NK-92 (cell line): Measurements from ENCODE around the gene GNB1.
"Not testable (repeated sequence)": the region's sequence is repeated elsewhere in the genome, so short reads cannot be mapped to it uniquely, and the experiment has no call there.

ENCODE experiments used
- DNase-seq: peaks from one replicate; lab custom pipeline; 2025; ENCODE audit not compliant: unreplicated experiment; lab: John Stamatoyannopoulos, UW

The GNB1 gene

DNA sequence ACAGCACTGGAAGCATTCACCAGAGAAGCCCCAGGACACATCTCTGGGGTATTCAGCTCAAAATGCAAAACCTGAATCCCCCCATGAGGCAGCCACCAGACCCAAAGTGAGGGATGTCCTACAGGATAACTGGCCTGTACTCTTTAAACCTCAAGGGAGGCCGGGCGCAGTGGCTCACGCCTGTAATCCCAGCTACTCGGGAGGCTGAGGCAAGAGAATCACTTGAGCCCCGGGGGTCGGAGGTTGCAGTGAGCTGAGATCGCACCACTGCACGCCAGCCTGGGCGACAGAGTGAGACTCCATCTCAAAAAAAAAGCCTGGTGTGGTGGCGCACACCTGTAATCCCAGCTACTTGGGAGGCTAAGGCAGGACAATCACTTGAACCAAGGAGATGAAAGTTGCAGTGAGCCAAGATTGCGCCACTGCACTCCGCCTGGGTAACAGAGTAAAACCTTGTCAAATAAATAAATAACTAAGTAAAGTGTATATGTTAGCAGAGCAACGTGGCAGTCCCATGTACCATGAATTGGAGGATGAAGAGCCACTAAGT is 29.1 kb downstream of the GNB1 start:
- DNase-seq, result not testable (repeated sequence)

GRCh38 chr1:1861339-1861730 is 29.6 kb downstream of the GNB1 start:
- no peak for DNase-seq

- DNase-seq, result not testable (repeated sequence)
These were observed 30.8 kb downstream of the GNB1 start for GRCh38 chr1:1859970-1860697.

DNA sequence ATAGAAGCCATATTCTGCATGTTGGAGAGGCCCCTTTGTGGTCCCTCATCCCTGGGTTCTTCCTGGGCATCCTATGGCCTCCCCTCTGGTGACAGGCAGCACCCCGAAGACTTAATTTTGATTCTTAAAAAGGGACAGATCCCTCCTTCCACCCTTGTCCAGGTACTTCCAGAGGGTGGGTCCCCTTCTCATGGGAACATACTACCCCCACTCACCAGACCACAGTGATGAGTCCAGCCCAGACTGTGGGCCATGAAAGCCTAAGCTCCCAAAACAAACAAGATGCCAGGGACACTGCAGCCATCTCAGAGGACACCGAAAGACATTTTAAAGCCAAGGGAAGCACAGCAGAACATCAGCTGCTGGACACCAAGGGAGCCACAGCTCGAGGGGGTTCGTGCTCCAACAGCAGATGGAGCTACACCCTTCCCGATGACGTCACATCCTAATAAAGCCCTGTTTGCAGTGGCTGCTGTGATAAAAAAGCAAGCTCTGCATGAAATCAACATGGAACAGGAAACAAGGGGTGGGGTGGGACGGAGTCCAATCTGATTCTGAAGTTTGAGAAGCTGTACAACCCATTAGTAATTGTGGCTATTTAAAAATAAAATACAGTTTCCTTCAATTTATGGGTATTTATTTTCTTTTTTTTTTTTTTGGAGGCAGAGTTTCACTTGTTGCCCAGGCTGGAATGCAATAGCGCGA is 32.4 kb downstream of the GNB1 start:
- DNase-seq, result no peak

- DNase-seq, result no peak
These were observed 33.7 kb downstream of the GNB1 start for GRCh38 chr1:1857096-1857703.

DNA sequence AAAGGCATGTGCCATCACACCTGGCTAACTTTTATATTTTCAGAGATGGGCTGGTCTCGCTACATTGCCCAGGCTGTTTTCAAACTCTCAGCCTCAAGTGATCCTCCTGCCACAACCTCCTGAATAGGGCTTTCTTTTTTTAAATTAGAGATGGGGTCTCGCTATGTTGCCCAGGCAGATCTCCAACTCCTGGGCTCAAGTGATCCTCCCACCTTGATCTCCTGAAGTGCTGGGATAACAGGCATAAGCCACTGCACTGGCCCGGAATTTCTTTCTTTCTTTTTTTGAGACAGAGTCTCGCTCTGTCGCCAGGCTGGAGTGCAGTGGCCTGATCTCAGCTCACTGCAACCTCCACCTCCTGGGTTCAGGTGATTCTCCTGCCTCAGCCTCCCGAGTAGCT is 34.7 kb downstream of the GNB1 start:
- not testable (repeated sequence) for DNase-seq

DNA sequence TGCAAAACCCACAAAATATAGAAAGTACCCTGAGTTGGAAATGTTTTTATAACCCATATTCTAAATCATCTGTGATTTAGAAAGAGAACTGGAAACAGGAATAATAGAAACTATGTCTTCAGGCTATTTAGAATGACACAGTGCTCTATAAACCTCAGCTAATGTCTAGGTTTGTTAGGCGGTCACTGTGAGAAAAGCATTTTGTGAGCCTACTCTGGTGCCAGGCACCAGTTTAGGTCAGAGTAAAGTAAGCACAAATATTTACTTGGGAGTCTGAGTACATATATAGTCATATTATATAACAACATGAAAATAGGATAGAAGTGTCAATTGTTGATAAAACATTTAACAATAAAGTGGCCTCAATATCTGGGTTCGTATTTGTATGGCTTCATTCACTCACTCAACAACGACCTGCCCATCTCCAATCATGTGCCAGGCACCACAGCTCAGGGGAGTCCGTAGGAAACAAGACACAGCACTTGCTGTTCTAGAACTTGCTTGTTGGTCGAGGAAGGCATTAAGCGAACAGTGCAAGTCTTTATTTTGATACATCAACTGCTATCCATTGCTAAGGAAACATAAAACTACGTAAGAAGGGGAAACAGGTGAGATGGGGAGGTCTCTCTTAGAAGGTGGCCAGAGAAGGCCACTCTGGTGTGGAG is 37.2 kb downstream of the GNB1 start:
- DNase-seq, result no peak

DNA sequence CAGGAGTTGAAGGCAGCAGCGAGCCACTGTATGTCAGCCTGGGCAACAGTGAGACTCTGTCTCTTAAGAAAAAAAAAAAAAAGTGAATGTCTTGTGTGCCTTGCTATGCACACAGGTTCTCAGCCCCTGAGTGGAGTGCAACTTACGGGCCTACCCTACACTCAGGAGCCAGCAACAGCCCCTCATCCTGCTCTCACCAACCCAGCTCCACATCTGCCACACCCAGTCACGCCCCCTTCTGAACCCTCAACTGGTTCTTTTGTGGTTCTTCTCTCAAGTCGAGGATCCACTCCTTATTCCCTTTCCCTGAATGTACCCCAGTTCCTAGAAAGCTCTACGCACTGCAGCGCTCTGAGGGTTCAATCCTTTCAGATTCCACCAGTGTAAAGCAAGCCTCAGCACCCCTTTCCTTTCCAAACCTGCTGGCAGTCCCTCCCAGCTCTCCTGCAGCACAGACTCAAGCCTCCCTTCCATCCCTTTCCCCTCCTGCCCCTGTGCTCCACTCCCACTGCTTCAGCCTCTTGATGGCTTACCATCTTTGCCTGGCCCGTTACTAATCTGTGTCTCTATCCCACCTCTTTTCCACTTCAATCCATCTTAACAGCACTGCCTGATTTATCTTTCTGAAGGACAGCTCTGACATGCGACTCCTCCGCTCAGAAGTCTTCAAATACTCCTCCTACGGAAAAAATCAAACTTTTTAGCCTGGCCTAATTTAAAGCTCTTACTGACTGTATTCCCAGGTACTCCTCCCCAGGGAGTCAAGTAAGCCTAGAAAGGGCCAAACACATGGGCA is 38.1 kb downstream of the GNB1 start:
- no peak for DNase-seq

DNA sequence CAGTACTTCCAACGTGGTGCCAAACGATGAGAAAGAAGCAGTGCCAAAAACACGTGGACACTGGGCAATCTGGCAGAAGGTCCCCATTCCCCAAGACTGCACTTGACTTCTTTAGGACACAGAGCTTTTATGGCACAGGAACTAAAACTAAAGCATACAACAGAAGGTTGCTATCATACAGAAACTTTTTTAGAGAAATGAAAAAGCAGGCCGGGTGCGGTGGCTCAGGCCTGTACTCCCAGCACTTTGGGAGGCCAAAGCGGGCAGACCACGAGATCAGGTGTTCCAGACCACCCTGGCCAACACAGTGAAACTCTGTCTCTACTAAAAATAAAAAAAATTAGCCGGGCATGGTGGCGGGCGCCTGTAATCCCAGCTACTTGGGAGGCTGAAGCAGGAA is 43.0 kb downstream of the GNB1 start:
- DNase-seq, result no peak

DNA sequence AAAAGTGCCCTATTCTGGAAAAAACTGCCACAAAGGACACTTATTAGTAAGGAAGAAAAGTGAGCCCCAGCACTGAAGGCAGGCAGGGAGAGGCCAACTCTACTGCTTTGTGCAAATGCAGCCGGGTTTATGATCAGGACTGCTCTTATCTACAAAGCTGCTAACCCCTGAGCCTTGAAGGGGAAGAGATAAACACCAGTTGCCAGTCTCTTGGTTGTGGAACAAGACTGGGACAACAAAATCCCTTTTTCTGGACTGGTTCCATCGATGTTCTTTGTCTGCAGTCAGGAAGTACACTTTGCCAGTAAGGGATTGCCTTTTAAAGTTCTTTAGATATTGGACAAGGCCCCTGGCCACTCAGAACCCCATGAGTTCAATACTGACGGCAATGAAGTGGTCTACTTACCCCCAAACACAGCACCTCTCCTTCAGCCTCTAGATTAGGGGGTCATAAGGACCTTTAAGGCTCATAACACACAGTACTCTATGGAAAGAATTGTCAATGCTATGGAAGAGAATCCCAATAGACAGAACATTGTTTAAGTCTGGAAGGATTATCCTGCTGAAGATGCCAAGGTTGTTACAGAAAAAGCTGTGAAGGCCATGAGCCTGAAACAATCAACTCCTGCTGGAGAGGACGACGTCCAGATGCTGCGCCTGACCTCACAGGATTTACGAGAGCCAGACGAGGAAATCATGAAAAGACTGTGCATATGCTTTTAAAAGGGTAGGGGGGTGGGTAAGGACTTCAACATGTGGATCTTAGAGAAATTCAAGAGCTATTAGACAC is 43.6 kb downstream of the GNB1 start:
- no peak for DNase-seq

DNA sequence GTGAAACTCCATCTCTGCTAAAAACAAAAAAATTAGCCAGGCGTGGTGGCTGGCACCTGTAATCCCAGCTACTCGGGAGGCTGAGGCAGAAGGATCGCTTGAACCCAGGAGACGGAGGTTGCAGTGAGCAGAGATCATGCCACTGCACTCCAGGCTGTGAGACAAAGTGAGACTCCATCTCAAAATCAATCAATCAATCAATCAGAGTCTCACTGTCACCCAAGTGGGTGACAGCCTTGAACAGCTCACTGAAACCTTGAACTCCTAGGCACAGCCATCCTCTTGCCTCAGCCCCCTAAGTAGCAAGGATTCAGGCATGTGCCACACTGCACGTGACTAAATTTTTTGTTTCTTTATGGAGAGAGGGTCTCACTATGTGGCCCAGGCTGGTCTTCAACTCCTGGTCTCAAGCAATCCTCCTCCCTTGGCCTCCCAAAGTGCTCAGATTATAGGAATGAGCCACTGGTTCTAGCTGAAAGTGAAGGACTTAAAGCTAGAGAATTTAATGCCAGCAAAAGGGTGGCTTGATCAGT is 44.4 kb downstream of the GNB1 start:
- DNase-seq, result no peak

DNA sequence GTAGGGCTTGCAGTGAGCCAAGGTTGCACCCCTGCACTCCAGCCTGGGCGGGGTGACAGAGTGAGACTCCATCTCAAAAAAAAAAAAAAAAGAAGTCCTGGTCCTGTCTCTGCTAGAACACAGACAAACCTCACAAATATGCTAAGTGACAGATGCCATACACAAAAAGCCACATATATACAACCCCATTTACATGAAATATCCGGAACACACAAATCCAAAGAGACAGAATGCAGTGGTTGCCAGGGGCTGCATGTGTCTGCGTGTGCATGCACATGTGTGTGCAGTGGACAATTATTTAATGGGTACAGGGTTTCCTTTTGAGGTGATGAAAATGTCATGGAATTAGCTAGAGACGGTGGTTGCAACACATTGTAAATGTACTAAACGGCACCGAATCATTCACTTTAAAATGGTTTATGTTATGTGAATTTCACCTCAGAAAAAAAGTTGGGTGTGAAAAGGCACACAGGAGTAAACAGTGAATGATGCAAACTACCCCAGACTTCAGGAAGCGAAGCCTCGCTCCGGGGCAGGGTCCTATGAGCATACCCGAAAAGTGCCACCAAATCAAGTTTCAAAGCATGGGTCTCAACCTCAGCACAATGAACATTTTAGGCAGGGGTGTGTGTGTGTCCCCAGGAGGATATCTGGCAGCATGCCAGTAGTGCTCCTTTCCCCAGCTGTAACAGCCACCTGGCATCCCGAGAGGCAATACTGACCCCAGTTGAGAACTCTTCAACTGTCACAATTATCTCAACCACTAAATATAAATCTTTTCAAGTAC is 48.3 kb downstream of the GNB1 start:
- no peak for DNase-seq

GRCh38 chr1:1841575-1841995 is 49.3 kb downstream of the GNB1 start:
- no peak for DNase-seq

DNA sequence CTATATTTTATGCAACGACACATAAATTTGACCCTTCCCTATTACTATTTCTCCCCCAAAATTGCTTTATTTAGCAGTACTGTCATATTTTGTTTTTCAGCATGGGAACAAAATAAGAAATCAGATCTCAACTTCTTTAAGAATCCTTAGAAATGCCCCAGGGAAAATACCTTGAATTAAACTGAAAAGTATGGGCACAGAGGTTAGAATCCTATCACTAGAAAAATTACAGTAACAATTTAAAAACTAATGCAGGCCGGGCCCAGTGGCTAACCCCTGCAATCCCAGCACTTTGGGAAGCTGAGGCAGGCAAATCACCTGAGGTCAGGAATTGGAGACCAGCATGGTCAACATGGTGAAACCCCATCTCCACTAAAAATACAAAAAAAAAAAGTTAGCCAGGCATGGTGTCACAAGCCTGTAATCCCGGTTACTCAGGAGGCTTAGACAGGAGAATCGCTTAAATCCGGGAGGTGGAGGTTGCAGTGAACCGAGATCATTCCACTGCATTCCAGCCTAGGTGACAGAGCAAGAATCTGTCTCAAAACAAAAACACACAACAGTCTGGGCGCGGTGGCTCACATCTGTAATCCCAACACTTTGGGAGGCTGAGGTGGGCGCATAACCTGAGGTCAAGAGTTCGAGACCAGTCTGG is 51.4 kb downstream of the GNB1 start:
- no peak for DNase-seq

DNA sequence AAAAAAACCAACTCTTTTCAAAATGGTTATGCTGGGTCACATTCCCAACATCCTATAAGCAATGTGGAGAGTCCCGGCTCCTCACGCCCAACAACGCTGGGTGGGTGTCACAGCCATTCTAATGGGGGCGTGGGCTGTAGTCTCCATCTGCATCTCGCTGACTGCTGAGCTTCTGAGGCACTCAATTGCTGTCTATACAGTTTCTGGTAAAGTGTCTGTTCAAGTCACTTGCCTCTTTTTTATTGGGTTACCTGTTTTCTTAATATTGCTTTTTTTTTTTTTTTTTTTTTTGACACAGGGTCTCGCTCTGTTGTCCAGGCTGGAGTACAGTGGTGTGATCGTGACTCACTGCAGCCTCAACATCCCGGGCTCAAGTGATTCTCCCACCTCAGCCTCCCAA is 54.8 kb downstream of the GNB1 start:
- no peak for DNase-seq

GRCh38 chr1:1835546-1835945 is 55.3 kb downstream of the GNB1 start:
- no peak for DNase-seq

- DNase-seq, result no peak
These were observed 57.0 kb downstream of the GNB1 start for GRCh38 chr1:1833916-1834325.

DNA sequence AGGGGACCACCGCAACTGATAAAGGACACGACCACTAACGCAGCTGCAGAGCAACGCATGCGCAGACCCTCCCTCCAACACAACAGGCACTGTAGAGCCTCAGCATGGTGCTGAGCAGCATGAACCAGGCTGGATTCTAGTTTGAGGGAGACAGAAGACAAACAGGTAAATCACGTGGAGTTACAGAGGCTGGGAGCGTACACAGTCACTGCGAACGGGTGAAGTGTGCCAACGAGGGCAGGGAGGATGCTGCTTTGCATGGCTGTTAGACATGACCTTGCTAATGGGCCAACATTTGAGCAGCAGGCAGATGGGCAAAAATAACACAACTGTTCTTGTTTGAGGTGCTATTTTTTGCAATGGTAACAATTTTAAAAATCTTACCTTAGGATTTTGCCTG is 57.4 kb downstream of the GNB1 start:
- no peak for DNase-seq
